Hepatocyte (in vitro differentiated cells): ENCODE results near the gene POU2F1. TPM values are rescaled to one million over a fixed set of nuclear protein-coding genes. Genes with fewer than 3 reads are reported as not detected.

Source experiments
- DNase-seq: peaks from one replicate; pipeline ENCODE4 v3.0.0-alpha.2; 2016; ENCODE audit warnings: low spot score
- H2AFZ ChIP-seq: fragments of 200-600 bp; sonication (generic); 2 replicates; pipeline ENCODE4 v1.6.0; 2016; ENCODE audit warnings: antibody characterized with exemption, mild to moderate bottlenecking
- H3K27ac ChIP-seq: fragments of 200-600 bp; sonication (generic); 2 replicates; pipeline ENCODE4 v1.5.1; 2016; ENCODE audit warnings: mild to moderate bottlenecking
- H3K27me3 ChIP-seq: fragments of 200-600 bp; sonication (generic); 2 replicates; pipeline ENCODE4 v1.6.1; 2016
- H3K36me3 ChIP-seq: fragments of 200-600 bp; sonication (generic); replicated peaks from 2 replicates; pipeline ENCODE4 v1.5.1; 2016; ENCODE audit warnings: low read depth; ENCODE audit not compliant: insufficient read depth
- H3K4me1 ChIP-seq: fragments of 200-600 bp; sonication (generic); 2 replicates; pipeline ENCODE4 v1.5.1; 2016; ENCODE audit warnings: mild to moderate bottlenecking, moderate library complexity; ENCODE audit not compliant: insufficient read depth
- H3K4me2 ChIP-seq: fragments of 200-600 bp; sonication (generic); 2 replicates; pipeline ENCODE4 v1.6.0; 2016
- H3K4me3 ChIP-seq: fragments of 200-600 bp; sonication (generic); 2 replicates; pipeline ENCODE4 v1.5.1; 2016; ENCODE audit warnings: mild to moderate bottlenecking
- H3K79me2 ChIP-seq: fragments of 200-600 bp; sonication (generic); 2 replicates; pipeline ENCODE4 v1.6.0; 2017; ENCODE audit warnings: mild to moderate bottlenecking
- H3K9me2 ChIP-seq: fragments of 200-600 bp; sonication (generic); replicated peaks from 2 replicates; pipeline ENCODE4 v1.6.0; 2017; ENCODE audit warnings: mild to moderate bottlenecking; ENCODE audit not compliant: insufficient read depth
- H3K9me3 ChIP-seq: fragments of 200-600 bp; sonication (generic); 2 replicates; pipeline ENCODE4 v1.5.1; 2016; ENCODE audit warnings: low read depth, mild to moderate bottlenecking
- H4K20me1 ChIP-seq: fragments of 200-600 bp; sonication (generic); 2 replicates; pipeline ENCODE4 v1.6.0; 2016; ENCODE audit warnings: mild to moderate bottlenecking; ENCODE audit not compliant: insufficient read depth, poor library complexity, severe bottlenecking
- EZH2 ChIP-seq: fragments of 200-600 bp; sonication (generic); IDR thresholded peaks from 2 replicates; pipeline ENCODE4 v1.6.1; 2016; ENCODE audit warnings: antibody characterized with exemption, mild to moderate bottlenecking, borderline replicate concordance
- EZH2phosphoT487 ChIP-seq: fragments of 200-600 bp; sonication (generic); IDR thresholded peaks from one replicate; pipeline ENCODE4 v1.6.1; 2018; ENCODE audit warnings: antibody characterized with exemption, mild to moderate bottlenecking, low read depth, moderate library complexity; ENCODE audit not compliant: unreplicated experiment, severe bottlenecking
- WGBS: methylation state at CpG from one replicate; pipeline ENCODE4 v1.1.6; 2016; ENCODE audit warnings: low lambda C conversion rate; ENCODE audit errors: missing lambda C conversion rate; 5-methylcytosine and 5-hydroxymethylcytosine counted together
- polyA plus RNA-seq: library from polyadenylated mRNA; unstranded; fragments of >200 nt; fragmentation: Nextera tagmentation; extraction: Ambion mirVana; gene quantifications from 2 replicates; pipeline ENCODE4 v1.2.1, GENCODE V29; 2016
- total RNA-seq: library from RNA; depleted of rRNA; stranded (reverse); fragments of >200 nt; gene quantifications from 2 replicates; pipeline ENCODE4 v1.2.3, GENCODE V29; 2014
- TF ChIP-seq, protein P1 (sequence below): fragments of 200-600 bp; sonication (generic); IDR thresholded peaks from 2 replicates; pipeline ENCODE4 v1.5.1; 2016; ENCODE audit warnings: antibody characterized with exemption, mild to moderate bottlenecking; ENCODE audit not compliant: poor library complexity

POU2F1 gene
- total and polyA plus RNA-seq, 2 experiments from 2014 or later = 11.9 to 14.5 TPM

GRCh38 chr1:167278497-167278896 is 57.8 kb downstream of the POU2F1 start:
- Histone ChIP-seq H3K9me2 (no peaks in the 10 kb centered on the region), H4K20me1 (no peaks in the 10 kb centered on the region), H3K4me1 (peaks cover under 1% of the 10 kb centered on the region), H3K79me2 (peaks cover 72% of the 10 kb centered on the region), H3K9me3 (no peaks in the 10 kb centered on the region), H3K27ac (no peak overlapping the region), H2AFZ (no peak overlapping the region), H3K36me3 (no peaks in the 10 kb centered on the region), H3K27me3 (no peaks in the 10 kb centered on the region), H3K4me2 (no peak overlapping the region), H3K4me3 (no peak overlapping the region)
- TF ChIP-seq, protein P1, sequence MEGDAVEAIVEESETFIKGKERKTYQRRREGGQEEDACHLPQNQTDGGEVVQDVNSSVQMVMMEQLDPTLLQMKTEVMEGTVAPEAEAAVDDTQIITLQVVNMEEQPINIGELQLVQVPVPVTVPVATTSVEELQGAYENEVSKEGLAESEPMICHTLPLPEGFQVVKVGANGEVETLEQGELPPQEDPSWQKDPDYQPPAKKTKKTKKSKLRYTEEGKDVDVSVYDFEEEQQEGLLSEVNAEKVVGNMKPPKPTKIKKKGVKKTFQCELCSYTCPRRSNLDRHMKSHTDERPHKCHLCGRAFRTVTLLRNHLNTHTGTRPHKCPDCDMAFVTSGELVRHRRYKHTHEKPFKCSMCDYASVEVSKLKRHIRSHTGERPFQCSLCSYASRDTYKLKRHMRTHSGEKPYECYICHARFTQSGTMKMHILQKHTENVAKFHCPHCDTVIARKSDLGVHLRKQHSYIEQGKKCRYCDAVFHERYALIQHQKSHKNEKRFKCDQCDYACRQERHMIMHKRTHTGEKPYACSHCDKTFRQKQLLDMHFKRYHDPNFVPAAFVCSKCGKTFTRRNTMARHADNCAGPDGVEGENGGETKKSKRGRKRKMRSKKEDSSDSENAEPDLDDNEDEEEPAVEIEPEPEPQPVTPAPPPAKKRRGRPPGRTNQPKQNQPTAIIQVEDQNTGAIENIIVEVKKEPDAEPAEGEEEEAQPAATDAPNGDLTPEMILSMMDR = no peak
- no peak for TF ChIP-seq EZH2
- DNase-seq = no peak
- WGBS = 89% methylated on average over 5 of the region's 5 CpGs

DNA sequence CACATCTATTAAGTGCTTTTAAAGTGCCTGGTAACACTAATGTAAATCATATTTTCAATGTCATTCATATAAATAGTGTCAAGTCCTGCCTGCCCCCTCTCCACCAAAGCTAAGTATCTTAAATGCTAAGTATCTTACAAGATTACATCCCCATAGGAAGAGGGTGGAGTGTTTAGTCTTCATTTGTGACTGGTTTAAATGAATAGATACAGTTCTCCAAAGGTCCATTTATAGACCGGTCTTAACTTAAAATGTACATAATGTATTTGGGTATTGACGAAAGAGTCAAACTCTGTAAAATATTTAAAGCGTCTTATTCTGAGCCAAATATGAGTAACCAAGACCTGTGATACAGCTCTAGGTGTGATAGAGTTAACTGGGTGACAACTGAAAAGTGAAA is 60.2 kb downstream of the POU2F1 start:
- H3K9me2 ChIP-seq = no peaks in the 10 kb centered on the region
- H3K36me3 ChIP-seq = no peaks in the 10 kb centered on the region
- peaks cover 75% of the 10 kb centered on the region for H3K79me2 ChIP-seq
- H3K9me3 ChIP-seq = no peaks in the 10 kb centered on the region
- no peak overlapping the region for H3K4me3 ChIP-seq
- H3K4me1 ChIP-seq = no peaks in the 10 kb centered on the region
- WGBS = 100% methylated on average over 3 of the region's 3 CpGs
- TF ChIP-seq EZH2phosphoT487 = no peak
- TF ChIP-seq, protein P1 = no peak
- no peak for TF ChIP-seq EZH2
- no peak overlapping the region for H3K27ac ChIP-seq
- no peak overlapping the region for H2AFZ ChIP-seq
- no peaks in the 10 kb centered on the region for H4K20me1 ChIP-seq
- no peak overlapping the region for H3K4me2 ChIP-seq
- DNase-seq = no peak
- H3K27me3 ChIP-seq = no peaks in the 10 kb centered on the region

DNA sequence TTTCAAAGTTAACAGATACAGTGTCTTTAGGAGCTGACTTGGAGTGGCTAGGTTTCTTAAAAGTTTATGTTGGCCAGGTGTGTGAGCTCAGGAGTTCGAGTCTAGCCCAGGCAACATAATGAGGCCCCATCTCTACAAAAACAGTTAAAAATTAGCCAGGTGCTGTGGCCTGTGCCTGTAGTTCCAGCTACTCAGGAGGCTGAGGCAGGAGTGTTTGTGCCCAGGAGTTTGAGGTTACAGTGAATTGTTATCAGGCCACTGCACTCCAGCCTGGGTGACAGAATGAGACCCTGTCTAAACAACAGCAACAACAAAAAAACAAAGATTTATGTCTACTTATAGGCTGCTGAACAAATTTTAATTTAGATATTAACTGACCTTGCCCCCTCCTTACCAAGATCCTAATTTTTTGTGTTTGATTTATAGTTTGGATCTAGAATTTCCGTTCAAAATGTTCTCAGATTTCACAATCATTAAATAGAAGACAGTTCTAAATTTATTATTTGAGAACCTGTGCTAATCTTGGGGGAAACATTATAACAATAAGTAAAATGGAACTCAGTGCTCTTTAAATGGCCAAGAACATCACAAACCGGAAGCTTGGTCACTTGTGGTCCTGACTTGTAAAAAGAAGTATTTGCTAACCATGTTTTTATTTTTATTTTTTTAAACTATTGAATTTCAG is 67.8 kb downstream of the POU2F1 start:
- no peak overlapping the region for H3K4me3 ChIP-seq
- H3K79me2 ChIP-seq = peaks cover 76% of the 10 kb centered on the region
- DNase-seq = no peak
- no peak overlapping the region for H2AFZ ChIP-seq
- no peaks in the 10 kb centered on the region for H3K27me3 ChIP-seq
- 75% methylated on average over 3 of the region's 3 CpGs for WGBS
- no peaks in the 10 kb centered on the region for H4K20me1 ChIP-seq
- no peak overlapping the region for H3K4me2 ChIP-seq
- no peaks in the 10 kb centered on the region for H3K9me3 ChIP-seq
- TF ChIP-seq EZH2 (no peak), EZH2phosphoT487 (no peak)
- TF ChIP-seq, protein P1 = no peak
- H3K36me3 ChIP-seq = no peaks in the 10 kb centered on the region
- no peak overlapping the region for H3K27ac ChIP-seq
- peaks cover 5% of the 10 kb centered on the region for H3K4me1 ChIP-seq
- no peaks in the 10 kb centered on the region for H3K9me2 ChIP-seq

DNA sequence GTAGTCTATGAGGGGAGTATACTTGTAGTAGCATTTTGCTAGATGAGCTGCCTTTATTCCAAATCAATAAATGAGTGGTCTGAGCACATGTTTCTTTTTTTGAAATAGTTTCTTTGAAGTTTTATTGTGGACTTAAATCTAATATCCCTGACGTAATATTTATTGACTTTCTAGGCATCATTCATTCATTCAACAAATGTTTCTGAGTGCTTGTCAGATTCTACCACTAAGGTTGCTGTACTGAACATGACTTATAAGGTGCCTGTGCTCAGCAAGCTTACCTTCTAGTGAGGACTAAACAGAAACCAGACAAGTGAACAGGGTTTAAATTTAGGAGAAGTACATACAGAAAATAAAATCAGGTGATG is 68.4 kb downstream of the POU2F1 start:
- Histone ChIP-seq H3K9me3 (no peaks in the 10 kb centered on the region), H3K4me1 (peaks cover 5% of the 10 kb centered on the region), H3K9me2 (no peaks in the 10 kb centered on the region), H3K27me3 (no peaks in the 10 kb centered on the region), H3K36me3 (no peaks in the 10 kb centered on the region), H3K4me2 (no peak overlapping the region), H3K27ac (no peak overlapping the region), H3K4me3 (no peak overlapping the region), H2AFZ (no peak overlapping the region), H4K20me1 (no peaks in the 10 kb centered on the region), H3K79me2 (peaks cover 73% of the 10 kb centered on the region)
- WGBS = 69% methylated on average over 1 of the region's 1 CpG
- TF ChIP-seq EZH2phosphoT487 (no peak), EZH2 (no peak)
- TF ChIP-seq, protein P1 = no peak
- DNase-seq = no peak
